HG03139 (cell line): ENCODE measurements around the gene TMIGD3.

ENCODE experiments used
- ATAC-seq: cut with Tn5 transposase; IDR thresholded peaks from one replicate; pipeline ENCODE4 v1.9.1; 2021; ENCODE audit not compliant: unreplicated experiment

TMIGD3 gene

GRCh38 chr1:111509997-111510375 is 6.6 kb upstream of the TMIGD3 start:
- ATAC-seq: no peak

GRCh38 chr1:111507411-111508201 is 4.2 kb upstream of the TMIGD3 start:
- peak; percentile 48 for ATAC-seq

GRCh38 chr1:111506561-111506960 is 3.1 kb upstream of the TMIGD3 start:
- ATAC-seq: no peak

GRCh38 chr1:111505641-111506119 is 2.2 kb upstream of the TMIGD3 start:
- ATAC-seq: peak; percentile 45

- no peak for ATAC-seq
Observed at GRCh38 chr1:111504097-111504496, 664 bp upstream of the TMIGD3 start.

- ATAC-seq: no peak
Observed at GRCh38 chr1:111501645-111502044, 1.8 kb downstream of the TMIGD3 start.

GRCh38 chr1:111499026-111499785 is 4.2 kb downstream of the TMIGD3 start:
- no peak for ATAC-seq

GRCh38 chr1:111497592-111497991 is 5.8 kb downstream of the TMIGD3 start:
- no peak for ATAC-seq

GRCh38 chr1:111496398-111496797 is 7.0 kb downstream of the TMIGD3 start:
- ATAC-seq: no peak

GRCh38 chr1:111491070-111491469 is 12.4 kb downstream of the TMIGD3 start:
- no peak for ATAC-seq

GRCh38 chr1:111490220-111490619 is 13.2 kb downstream of the TMIGD3 start:
- no peak for ATAC-seq

GRCh38 chr1:111489604-111490003 is 13.8 kb downstream of the TMIGD3 start:
- no peak for ATAC-seq

GRCh38 chr1:111488669-111489068 is 14.8 kb downstream of the TMIGD3 start:
- ATAC-seq: no peak

GRCh38 chr1:111487133-111487532 is 16.3 kb downstream of the TMIGD3 start:
- ATAC-seq: no peak

GRCh38 chr1:111486431-111486830 is 17.0 kb downstream of the TMIGD3 start:
- ATAC-seq: no peak

- no peak for ATAC-seq
Observed at GRCh38 chr1:111484391-111485026, 18.9 kb downstream of the TMIGD3 start.

GRCh38 chr1:111483876-111484275 is 19.6 kb downstream of the TMIGD3 start:
- ATAC-seq: no peak

GRCh38 chr1:111483166-111483565 is 20.3 kb downstream of the TMIGD3 start:
- no peak for ATAC-seq

- ATAC-seq: peak; percentile 63
Observed at GRCh38 chr1:111481387-111482221, 21.8 kb downstream of the TMIGD3 start.

- ATAC-seq: no peak
Observed at GRCh38 chr1:111480674-111481073, 22.8 kb downstream of the TMIGD3 start.
